CD4-positive, CD25-positive, alpha-beta regulatory T cell (primary cell): ENCODE measurements around the gene HIVEP3. TPM values are rescaled to one million over a fixed set of nuclear protein-coding genes. Genes with fewer than 3 reads are reported as not detected.

Experiments
- ATAC-seq, 2 donors: fragments of 150-1000 bp; cut with Tn5 transposase; one replicate each; pipeline ENCODE4 v1.10.0; 2021; ENCODE audit warnings: low read depth in 2 of 2, moderate number of reproducible peaks in 2 of 2, moderate library complexity in 1 of 2
- DNase-seq, 3 donors: peaks; one replicate each; pipeline versions ENCODE4 v3.0.0 to v3.0.0-alpha.2; 2012 to 2022; ENCODE audit warnings: mixed read lengths in 1 of 3
- H3K27ac ChIP-seq: one replicate; pipeline ENCODE4 v1.7.0; 2013; ENCODE audit warnings: mild to moderate bottlenecking, low read length; ENCODE audit not compliant: insufficient read depth, poor library complexity, severe bottlenecking
- H3K27me3 ChIP-seq: one replicate; pipeline ENCODE4 v1.7.0; 2013; ENCODE audit warnings: low read length; ENCODE audit not compliant: control insufficient read depth, insufficient read depth
- H3K36me3 ChIP-seq: one replicate; pipeline ENCODE4 v1.7.0; 2013; ENCODE audit warnings: mild to moderate bottlenecking, low read length, moderate library complexity; ENCODE audit not compliant: control insufficient read depth, insufficient read depth
- H3K4me1 ChIP-seq: 2 replicates; pipeline ENCODE4 v1.7.0; 2013; ENCODE audit warnings: mild to moderate bottlenecking, low read length; ENCODE audit not compliant: insufficient read depth, control insufficient read depth, poor library complexity, severe bottlenecking
- H3K4me3 ChIP-seq: one replicate; pipeline ENCODE4 v1.7.0; 2013; ENCODE audit warnings: low read depth, mild to moderate bottlenecking, low read length, moderate library complexity
- H3K9me3 ChIP-seq, 2 experiments: 1 replicate in 1 of 2; 2 replicates in 1 of 2; pipeline ENCODE4 v1.7.0; 2013; ENCODE audit warnings: low read length in 2 of 2, mild to moderate bottlenecking in 1 of 2, moderate library complexity in 1 of 2; ENCODE audit not compliant: control insufficient read depth in 2 of 2
- H3K27ac Mint-ChIP-seq, 3 donors: one replicate each; pipeline ENCODE4 v1.8.0; 2020 to 2022; ENCODE audit warnings: mild to moderate bottlenecking in 3 of 3, mixed read lengths in 3 of 3, moderate library complexity in 2 of 3
- H3K27me3 Mint-ChIP-seq: one replicate; pipeline ENCODE4 v1.8.0; 2022; ENCODE audit warnings: mild to moderate bottlenecking, mixed read lengths
- H3K36me3 Mint-ChIP-seq: one replicate; pipeline ENCODE4 v1.8.0; 2020; ENCODE audit warnings: mixed read lengths
- H3K4me1 Mint-ChIP-seq, 4 donors: one replicate each; pipeline ENCODE4 v1.8.0; 2020 to 2022; ENCODE audit warnings: mixed read lengths in 4 of 4, mild to moderate bottlenecking in 1 of 4
- H3K4me3 Mint-ChIP-seq, 4 donors: one replicate each; pipeline ENCODE4 v1.8.0; 2020 to 2022; ENCODE audit warnings: mild to moderate bottlenecking in 4 of 4, mixed read lengths in 4 of 4, moderate library complexity in 3 of 4
- H3K9me3 Mint-ChIP-seq, 7 donors: one replicate each; pipeline ENCODE4 v1.8.0; 2020 to 2022; ENCODE audit warnings: mixed read lengths in 7 of 7, mild to moderate bottlenecking in 3 of 7, moderate library complexity in 2 of 7
- polyA plus RNA-seq, 4 donors: library from polyadenylated mRNA; unstranded; fragments of 300-500 nt; fragmentation: Illumina TruSeq; gene quantifications; one replicate each; pipeline ENCODE4 v1.2.3, GENCODE V29; 2021
- total RNA-seq: library from RNA; stranded (reverse); gene quantifications from one replicate; pipeline ENCODE4 v1.2.3, GENCODE V29; 2022

Gene HIVEP3
- total and polyA plus RNA-seq, 5 donors from 2014 or later: 3.9 to 17.2 (median 7.5) TPM

DNA sequence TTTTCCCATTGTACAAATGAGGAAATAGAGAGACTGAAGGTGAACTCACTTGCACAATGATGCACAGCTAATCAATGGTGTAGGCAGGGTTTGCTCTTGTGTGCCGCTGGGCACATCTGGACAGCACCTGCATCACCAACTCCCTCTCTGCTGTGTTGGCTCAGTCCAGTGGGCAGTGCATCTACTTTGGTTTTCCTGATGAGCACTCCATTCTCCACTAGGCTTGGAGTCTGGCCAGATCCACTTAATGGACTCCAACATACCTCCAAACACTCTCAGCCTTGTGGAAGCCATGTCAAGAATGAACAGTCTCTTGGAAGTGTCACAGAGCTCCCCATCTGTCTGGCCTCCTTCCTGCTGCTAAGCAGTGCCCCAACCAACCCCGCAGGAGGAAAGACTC is 152.2 kb downstream of the HIVEP3 start:
- Mint-ChIP-seq H3K27me3 (no peaks in the 10 kb centered on the region), H3K4me3 (no peak overlapping the region), H3K27ac (no peak overlapping the region), H3K9me3 (peaks cover 0 to 5% (median under 1%) of the 10 kb centered on the region in 7 donors), H3K4me1 (peaks cover 0 to 10% (median 6%) of the 10 kb centered on the region in 4 donors), H3K36me3 (no peaks in the 10 kb centered on the region)
- H3K4me1 ChIP-seq: no peaks in the 10 kb centered on the region
- ATAC-seq: no peak
- peaks cover 0 to 7% of the 10 kb centered on the region in 2 experiments for H3K9me3 ChIP-seq
- DNase-seq: no peak
- H3K36me3 ChIP-seq: no peaks in the 10 kb centered on the region
- H3K27me3 ChIP-seq: no peaks in the 10 kb centered on the region
- no peak overlapping the region for H3K4me3 ChIP-seq
- no peak overlapping the region for H3K27ac ChIP-seq

DNA sequence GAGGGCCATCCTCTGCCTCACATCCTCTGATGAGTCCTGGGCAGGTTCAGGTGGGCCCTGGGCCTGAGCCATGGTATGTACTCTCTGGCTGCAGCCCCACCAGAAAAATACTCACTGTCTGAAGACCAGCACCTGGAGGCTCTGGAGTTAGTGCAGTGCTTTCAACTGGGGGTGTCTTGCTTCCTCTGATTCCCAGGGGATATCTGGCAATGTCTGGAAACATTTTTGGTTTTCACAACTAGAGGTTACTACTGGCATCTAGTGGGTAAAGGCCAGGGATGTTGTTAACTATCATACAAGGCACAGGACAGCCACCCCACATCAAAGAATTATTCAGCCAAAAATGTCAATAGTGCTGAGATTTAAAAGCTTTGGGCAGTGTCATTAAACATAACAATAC is 152.7 kb downstream of the HIVEP3 start:
- no peaks in the 10 kb centered on the region for H3K27me3 ChIP-seq
- peaks cover 0 to 7% of the 10 kb centered on the region in 2 experiments for H3K9me3 ChIP-seq
- Mint-ChIP-seq H3K9me3 (peaks cover 0 to 7% (median 2%) of the 10 kb centered on the region in 7 donors), H3K27ac (no peak overlapping the region), H3K4me3 (no peak overlapping the region), H3K27me3 (no peaks in the 10 kb centered on the region), H3K36me3 (no peaks in the 10 kb centered on the region), H3K4me1 (peaks cover 0 to 10% (median 6%) of the 10 kb centered on the region in 4 donors)
- no peaks in the 10 kb centered on the region for H3K36me3 ChIP-seq
- no peak overlapping the region for H3K4me3 ChIP-seq
- no peak overlapping the region for H3K27ac ChIP-seq
- ATAC-seq (no peak), DNase-seq (no peak)
- no peaks in the 10 kb centered on the region for H3K4me1 ChIP-seq

DNA sequence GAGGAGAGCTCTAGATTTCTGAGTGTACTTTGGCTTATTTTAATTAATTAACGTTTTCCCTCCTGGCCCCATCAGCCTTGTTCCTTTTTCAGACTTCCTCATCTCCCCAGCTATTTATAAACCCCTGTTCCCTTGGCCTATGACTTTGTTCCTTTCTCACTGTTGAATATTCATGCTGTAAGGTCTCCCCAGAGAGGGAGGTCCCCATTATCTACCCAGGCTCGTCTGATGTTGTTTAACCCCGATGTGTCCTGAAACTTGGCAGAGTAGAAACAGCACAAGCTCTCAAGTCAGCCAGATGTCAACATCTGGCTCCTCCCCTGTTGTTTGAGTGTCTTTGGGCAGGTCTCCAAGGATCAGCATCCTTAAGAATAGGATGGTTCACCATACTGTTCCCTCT is 153.6 kb downstream of the HIVEP3 start:
- no peaks in the 10 kb centered on the region for H3K4me1 ChIP-seq
- Mint-ChIP-seq H3K27ac (no peak overlapping the region), H3K27me3 (no peaks in the 10 kb centered on the region), H3K4me1 (peaks cover 0 to 13% (median 6%) of the 10 kb centered on the region in 4 donors), H3K4me3 (no peak overlapping the region), H3K9me3 (peaks cover 0 to 7% (median 3%) of the 10 kb centered on the region in 7 donors), H3K36me3 (no peaks in the 10 kb centered on the region)
- DNase-seq: no peak
- no peak overlapping the region for H3K27ac ChIP-seq
- peaks cover 0 to 7% of the 10 kb centered on the region in 2 experiments for H3K9me3 ChIP-seq
- H3K27me3 ChIP-seq: no peaks in the 10 kb centered on the region
- no peaks in the 10 kb centered on the region for H3K36me3 ChIP-seq
- no peak overlapping the region for H3K4me3 ChIP-seq
- no peak for ATAC-seq

DNA sequence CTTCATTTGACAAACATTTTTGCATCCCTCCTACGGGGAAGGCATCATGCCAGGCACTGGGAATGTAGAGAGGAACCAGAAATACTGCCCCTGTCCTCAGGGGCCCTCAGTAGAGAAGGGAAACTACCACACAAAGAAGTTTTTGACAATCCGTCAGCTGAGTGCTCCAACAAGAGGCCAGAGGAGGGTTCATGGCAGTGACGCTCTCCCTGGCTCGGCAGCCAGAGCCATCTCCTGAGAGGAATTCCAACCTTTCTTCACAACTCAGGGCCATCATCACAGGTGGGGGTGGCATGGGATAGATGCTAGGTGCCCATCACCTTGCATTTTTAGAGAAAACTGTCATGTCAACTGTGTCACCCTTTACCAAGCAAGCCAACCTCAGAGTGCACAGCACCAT is 154.1 kb downstream of the HIVEP3 start:
- no peak overlapping the region for H3K4me3 ChIP-seq
- H3K36me3 ChIP-seq: no peaks in the 10 kb centered on the region
- H3K27me3 ChIP-seq: no peaks in the 10 kb centered on the region
- H3K9me3 Mint-ChIP-seq: peaks cover 0 to 7% (median 3%) of the 10 kb centered on the region in 7 donors
- no peaks in the 10 kb centered on the region for H3K4me1 ChIP-seq
- H3K9me3 ChIP-seq: peaks cover 0 to 7% of the 10 kb centered on the region in 2 experiments
- DNase-seq (no peak), ATAC-seq (no peak)
- H3K4me1 Mint-ChIP-seq: peaks cover 0 to 13% (median 6%) of the 10 kb centered on the region in 4 donors
- no peak overlapping the region for H3K4me3 Mint-ChIP-seq
- H3K27ac Mint-ChIP-seq: no peak overlapping the region
- no peaks in the 10 kb centered on the region for H3K36me3 Mint-ChIP-seq
- no peak overlapping the region for H3K27ac ChIP-seq
- no peaks in the 10 kb centered on the region for H3K27me3 Mint-ChIP-seq

DNA sequence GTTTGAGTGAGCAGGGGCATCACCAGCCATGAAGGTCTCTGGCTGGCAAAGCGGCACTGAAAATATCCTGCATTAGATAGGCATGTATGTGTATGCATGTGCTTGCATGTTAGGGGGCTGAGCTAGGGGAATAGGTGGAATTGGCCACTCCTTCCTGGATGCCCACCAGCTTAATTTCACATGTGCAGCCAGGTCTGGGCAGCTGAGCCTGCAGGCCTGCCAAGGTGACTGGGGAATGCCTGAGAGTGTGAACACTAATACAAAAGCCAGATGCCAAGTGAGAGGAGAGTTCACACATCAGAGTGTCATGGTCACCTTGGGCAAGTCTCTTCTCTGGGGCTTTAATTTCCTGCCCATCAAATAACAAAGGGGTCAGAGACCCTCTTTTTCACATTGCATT is 155.9 kb downstream of the HIVEP3 start:
- ATAC-seq (no peak), DNase-seq (no peak)
- Histone ChIP-seq H3K9me3 (peaks cover 0 to 7% of the 10 kb centered on the region in 2 experiments), H3K27me3 (no peaks in the 10 kb centered on the region), H3K4me3 (no peak overlapping the region), H3K27ac (no peak overlapping the region), H3K36me3 (no peaks in the 10 kb centered on the region), H3K4me1 (no peaks in the 10 kb centered on the region)
- Mint-ChIP-seq H3K36me3 (no peaks in the 10 kb centered on the region), H3K9me3 (peaks cover 0 to 7% (median 3%) of the 10 kb centered on the region in 7 donors), H3K27ac (no peak overlapping the region), H3K27me3 (no peaks in the 10 kb centered on the region), H3K4me1 (peaks cover 0 to 13% (median 6%) of the 10 kb centered on the region in 4 donors), H3K4me3 (no peak overlapping the region)

DNA sequence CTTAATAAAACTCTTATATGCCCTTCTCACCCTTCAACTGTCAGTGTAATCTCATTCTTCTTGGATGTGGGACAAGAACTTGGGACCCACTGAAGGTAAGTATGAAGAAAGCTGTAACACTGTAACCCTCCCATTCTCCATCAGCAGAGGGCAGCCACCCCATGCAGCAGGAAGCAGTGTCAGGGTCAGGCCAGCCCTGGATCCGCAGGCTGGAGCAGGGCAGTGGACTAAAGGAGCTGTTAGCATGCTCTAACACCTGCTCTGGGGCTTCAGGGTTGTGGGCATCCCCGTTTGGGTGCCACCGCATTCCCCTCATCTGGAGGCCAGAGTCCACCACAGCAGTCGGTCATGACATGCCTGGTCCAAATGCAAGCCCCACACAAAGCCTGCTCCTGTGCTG is 156.5 kb downstream of the HIVEP3 start:
- no peaks in the 10 kb centered on the region for H3K27me3 Mint-ChIP-seq
- ATAC-seq (no peak), DNase-seq (no peak)
- H3K36me3 Mint-ChIP-seq: no peaks in the 10 kb centered on the region
- H3K4me1 Mint-ChIP-seq: peaks cover 0 to 13% (median 6%) of the 10 kb centered on the region in 4 donors
- H3K4me1 ChIP-seq: no peaks in the 10 kb centered on the region
- peaks cover 0 to 7% (median 3%) of the 10 kb centered on the region in 7 donors for H3K9me3 Mint-ChIP-seq
- no peaks in the 10 kb centered on the region for H3K27me3 ChIP-seq
- peaks cover 0 to 7% of the 10 kb centered on the region in 2 experiments for H3K9me3 ChIP-seq
- H3K27ac ChIP-seq: no peak overlapping the region
- H3K27ac Mint-ChIP-seq: no peak overlapping the region
- H3K4me3 ChIP-seq: no peak overlapping the region
- H3K36me3 ChIP-seq: no peaks in the 10 kb centered on the region
- H3K4me3 Mint-ChIP-seq: no peak overlapping the region

DNA sequence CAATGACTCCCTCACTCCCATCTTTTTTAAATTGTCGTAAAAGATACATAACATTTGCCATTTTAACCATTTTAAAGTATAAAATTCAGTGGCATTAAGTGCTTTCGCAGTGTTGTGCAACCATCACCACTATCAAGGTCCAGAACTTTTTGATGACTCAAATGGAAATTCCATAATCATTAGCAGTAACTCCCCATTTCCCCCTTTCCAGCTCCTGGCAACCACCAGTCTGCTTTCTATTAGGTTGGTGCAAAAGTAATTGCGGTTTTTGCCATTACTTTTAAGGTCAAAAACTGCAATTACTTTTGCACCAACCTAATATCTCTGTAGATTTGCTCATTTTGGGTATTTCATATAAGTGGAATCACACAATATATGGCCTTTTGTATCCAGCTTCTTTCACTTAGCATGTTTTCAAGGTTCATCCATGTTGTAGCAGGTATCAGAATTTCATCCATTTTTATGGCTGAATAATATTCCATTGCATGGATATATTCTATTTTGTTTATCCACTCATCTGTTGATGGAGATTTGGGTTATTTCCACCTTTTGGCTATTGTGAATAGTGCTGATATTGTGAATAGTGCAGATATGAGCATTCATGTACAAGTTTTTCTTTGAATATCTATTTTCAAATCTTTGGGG is 159.7 kb downstream of the HIVEP3 start:
- Mint-ChIP-seq H3K36me3 (no peaks in the 10 kb centered on the region), H3K4me3 (no peak overlapping the region), H3K9me3 (peaks cover 0 to 7% (median 3%) of the 10 kb centered on the region in 7 donors), H3K27me3 (no peaks in the 10 kb centered on the region), H3K4me1 (peaks cover 11 to 18% (median 15%) of the 10 kb centered on the region in 4 donors), H3K27ac (no peak overlapping the region)
- peaks cover 11% of the 10 kb centered on the region for H3K4me1 ChIP-seq
- no peaks in the 10 kb centered on the region for H3K36me3 ChIP-seq
- no peaks in the 10 kb centered on the region for H3K27me3 ChIP-seq
- no peak overlapping the region for H3K27ac ChIP-seq
- peaks cover 0 to 7% of the 10 kb centered on the region in 2 experiments for H3K9me3 ChIP-seq
- no peak for ATAC-seq
- DNase-seq: no peak
- no peak overlapping the region for H3K4me3 ChIP-seq

DNA sequence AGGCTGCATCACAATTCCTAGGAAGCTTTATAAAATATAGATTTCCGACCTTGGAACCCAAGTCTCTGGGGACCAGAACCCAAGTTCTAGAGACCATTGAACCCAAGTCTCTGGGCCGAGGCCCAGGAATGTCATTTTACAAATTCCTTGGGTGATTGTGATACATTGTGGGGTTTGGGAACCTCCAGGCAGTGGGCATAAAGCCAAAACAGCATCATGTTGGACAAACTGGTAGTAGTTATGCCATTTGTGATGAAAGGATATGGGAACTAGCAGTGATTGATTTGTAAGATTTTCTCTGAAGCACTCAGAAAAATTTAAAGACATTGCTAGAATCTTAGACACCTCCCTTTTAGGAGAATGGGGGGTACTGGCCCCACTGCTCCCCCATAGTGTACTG is 160.2 kb downstream of the HIVEP3 start:
- no peak for ATAC-seq
- Mint-ChIP-seq H3K4me3 (no peak overlapping the region), H3K27me3 (no peaks in the 10 kb centered on the region), H3K9me3 (peaks cover 0 to 7% (median 3%) of the 10 kb centered on the region in 7 donors), H3K36me3 (no peaks in the 10 kb centered on the region), H3K4me1 (peaks cover 11 to 20% (median 19%) of the 10 kb centered on the region in 4 donors), H3K27ac (no peak overlapping the region)
- no peaks in the 10 kb centered on the region for H3K27me3 ChIP-seq
- peaks cover 0 to 7% of the 10 kb centered on the region in 2 experiments for H3K9me3 ChIP-seq
- no peak overlapping the region for H3K4me3 ChIP-seq
- peaks cover 13% of the 10 kb centered on the region for H3K4me1 ChIP-seq
- no peak overlapping the region for H3K27ac ChIP-seq
- H3K36me3 ChIP-seq: no peaks in the 10 kb centered on the region
- DNase-seq: no peak
